Measurements from ENCODE around the gene CCDC191. TPM values are rescaled to one million over a fixed set of nuclear protein-coding genes. Genes with fewer than 3 reads are reported as not detected.
A peak's percentile ranks its signal among the peaks of the same experiment; 100 is the strongest.

CCDC191 gene
- total RNA-seq, 6 experiments from 2014 or later = 0.83 to 1.5 (median 1.2) TPM

DNA sequence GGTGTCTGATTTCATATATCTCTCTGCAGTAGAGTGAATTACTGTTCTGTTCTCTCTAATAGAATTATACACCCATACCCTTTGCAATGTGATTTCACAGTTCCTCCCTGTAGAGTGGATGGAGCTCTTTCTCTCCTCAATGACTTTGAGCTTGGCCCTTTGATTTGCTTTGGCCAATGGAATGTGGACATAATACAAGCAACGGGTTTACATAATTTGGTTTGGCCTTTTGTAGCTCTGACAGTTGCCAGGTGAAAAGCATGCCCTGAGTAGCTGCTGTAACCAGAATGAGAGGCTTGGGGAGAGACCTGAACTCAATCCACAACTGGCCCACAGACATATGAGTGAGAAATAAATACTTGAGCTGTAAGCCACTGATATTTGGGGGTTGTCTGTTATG, 76.4 kb downstream of the CCDC191 start:
- Mint-ChIP-seq H3K36me3 (ENCODE audit: low read depth) (peaks cover under 1% of the 10 kb centered on the region; the same call in 1 of the 2 replicates), H3K27ac (no peak overlapping the region), H3K4me3 (no peak overlapping the region), H3K27me3 (ENCODE audit: insufficient read depth) (no peaks in the 10 kb centered on the region), H3K4me1 (ENCODE audit: low read depth) (no peaks in the 10 kb centered on the region), H3K9me3 (peaks cover under 1% of the 10 kb centered on the region; the same call in 1 of the 2 replicates)
- TF ChIP-seq, protein P1, sequence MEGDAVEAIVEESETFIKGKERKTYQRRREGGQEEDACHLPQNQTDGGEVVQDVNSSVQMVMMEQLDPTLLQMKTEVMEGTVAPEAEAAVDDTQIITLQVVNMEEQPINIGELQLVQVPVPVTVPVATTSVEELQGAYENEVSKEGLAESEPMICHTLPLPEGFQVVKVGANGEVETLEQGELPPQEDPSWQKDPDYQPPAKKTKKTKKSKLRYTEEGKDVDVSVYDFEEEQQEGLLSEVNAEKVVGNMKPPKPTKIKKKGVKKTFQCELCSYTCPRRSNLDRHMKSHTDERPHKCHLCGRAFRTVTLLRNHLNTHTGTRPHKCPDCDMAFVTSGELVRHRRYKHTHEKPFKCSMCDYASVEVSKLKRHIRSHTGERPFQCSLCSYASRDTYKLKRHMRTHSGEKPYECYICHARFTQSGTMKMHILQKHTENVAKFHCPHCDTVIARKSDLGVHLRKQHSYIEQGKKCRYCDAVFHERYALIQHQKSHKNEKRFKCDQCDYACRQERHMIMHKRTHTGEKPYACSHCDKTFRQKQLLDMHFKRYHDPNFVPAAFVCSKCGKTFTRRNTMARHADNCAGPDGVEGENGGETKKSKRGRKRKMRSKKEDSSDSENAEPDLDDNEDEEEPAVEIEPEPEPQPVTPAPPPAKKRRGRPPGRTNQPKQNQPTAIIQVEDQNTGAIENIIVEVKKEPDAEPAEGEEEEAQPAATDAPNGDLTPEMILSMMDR (IDR thresholded peaks at IDR 0.05) = no peak
- DNase-seq = no peak

DNA sequence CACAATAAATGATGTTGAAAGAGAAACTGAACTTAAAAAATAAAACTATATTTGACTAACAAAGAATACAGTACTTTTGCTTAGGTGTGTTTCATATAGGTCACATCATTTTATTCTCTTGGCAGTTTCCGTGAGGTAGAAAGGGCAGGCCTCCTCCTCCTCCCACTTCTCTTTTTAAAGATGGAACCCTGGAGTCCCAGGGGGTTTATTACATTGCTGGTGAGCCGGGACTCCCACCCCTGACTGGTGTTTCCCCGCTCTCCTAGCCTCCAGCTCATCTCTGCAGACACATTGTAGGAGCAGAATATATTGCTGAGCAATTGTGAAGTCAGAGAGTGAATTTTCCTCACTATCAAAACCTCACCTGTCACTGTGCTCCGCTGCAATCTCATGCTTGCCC, 78.5 kb downstream of the CCDC191 start:
- H3K27me3 Mint-ChIP-seq (ENCODE audit: insufficient read depth) = no peaks in the 10 kb centered on the region
- no peak overlapping the region for H3K4me3 Mint-ChIP-seq
- peaks cover 12% of the 10 kb centered on the region for H3K36me3 Mint-ChIP-seq (ENCODE audit: low read depth)

DNA sequence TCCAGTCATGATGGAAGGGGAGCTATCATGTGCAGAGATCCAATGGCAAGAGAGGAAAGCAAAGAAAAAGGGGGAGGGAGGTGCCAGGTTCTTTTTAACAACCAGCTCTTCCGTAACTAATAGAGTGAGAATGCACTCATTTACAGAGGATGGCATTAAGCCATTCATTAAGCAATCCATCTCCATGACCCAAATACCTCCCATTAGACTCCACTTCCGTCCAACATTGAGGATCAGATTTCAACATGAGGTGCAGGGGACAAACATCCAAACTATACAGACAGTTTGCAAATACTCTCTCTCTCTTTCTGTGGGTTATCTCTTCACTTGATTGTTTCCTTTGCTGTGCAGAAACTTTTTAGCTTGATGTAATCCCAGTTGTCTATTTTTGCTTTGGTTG, 87.3 kb downstream of the CCDC191 start:
- peaks cover 5% of the 10 kb centered on the region for H3K36me3 Mint-ChIP-seq (ENCODE audit: low read depth)
- DNase-seq = peak; percentile 8
- TF ChIP-seq, protein P1 (IDR thresholded peaks at IDR 0.05) = no peak

More for the DNA sequence above, 78.5 kb downstream of the CCDC191 start:
- no peak for DNase-seq
- TF ChIP-seq, protein P1 (IDR thresholded peaks at IDR 0.05) = no peak
- Mint-ChIP-seq H3K9me3 (peaks cover 18% of the 10 kb centered on the region), H3K4me1 (ENCODE audit: low read depth) (no peaks in the 10 kb centered on the region), H3K27ac (no peak overlapping the region)

DNA sequence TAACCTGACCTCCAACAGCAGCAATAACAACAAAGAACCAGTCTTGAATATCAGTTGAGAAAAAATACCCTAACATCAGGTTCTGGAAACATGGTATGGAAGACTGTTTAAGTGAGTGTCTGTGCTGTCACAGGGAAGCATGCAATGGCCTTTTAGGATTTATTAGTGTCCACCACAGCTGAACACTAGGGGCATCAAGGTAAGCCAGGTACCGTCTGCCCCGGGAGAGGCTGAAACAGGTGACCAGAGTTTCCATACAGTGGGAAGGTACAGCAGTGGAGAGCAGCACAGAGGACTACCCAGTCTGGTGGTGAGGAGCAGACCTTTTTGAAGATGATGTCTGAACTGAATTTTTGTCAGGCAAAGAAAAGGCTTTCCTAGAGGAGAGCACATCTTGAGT, 90.2 kb downstream of the CCDC191 start:
- H3K27ac Mint-ChIP-seq = no peak overlapping the region

More for the DNA sequence above, 87.3 kb downstream of the CCDC191 start:
- Mint-ChIP-seq H3K27me3 (ENCODE audit: insufficient read depth) (no peaks in the 10 kb centered on the region), H3K4me3 (no peak overlapping the region), H3K9me3 (peaks cover 11% of the 10 kb centered on the region), H3K4me1 (ENCODE audit: low read depth) (peaks cover 9% of the 10 kb centered on the region), H3K27ac (no peak overlapping the region)

DNA sequence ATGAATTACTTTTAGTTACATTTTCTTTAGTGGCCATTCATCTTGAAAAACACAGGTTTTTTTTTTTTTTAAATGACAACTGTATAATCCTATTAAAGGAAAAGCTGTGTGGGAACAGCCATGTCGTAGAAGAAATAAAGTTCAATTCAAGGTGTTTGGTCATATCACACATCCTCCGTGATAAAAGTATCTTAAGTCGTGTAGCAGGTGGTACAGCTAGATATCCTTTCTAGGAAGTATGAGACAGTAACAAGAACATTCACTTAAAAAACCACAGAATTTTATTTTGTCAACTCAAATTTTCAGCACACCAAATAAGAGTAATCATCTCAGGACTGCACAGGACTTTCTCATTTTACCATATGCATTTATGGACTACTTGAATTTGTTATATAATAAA, 92.4 kb downstream of the CCDC191 start:
- H3K4me1 Mint-ChIP-seq (ENCODE audit: low read depth) = peaks cover 3% of the 10 kb centered on the region
- H3K27me3 Mint-ChIP-seq (ENCODE audit: insufficient read depth) = peaks cover 2% of the 10 kb centered on the region; the same call in 1 of the 2 replicates
- TF ChIP-seq, protein P1 (IDR thresholded peaks at IDR 0.05) = no peak
- peaks cover 9% of the 10 kb centered on the region for H3K36me3 Mint-ChIP-seq (ENCODE audit: low read depth)
- H3K9me3 Mint-ChIP-seq = no peaks in the 10 kb centered on the region
- H3K4me3 Mint-ChIP-seq = no peak overlapping the region
- no peak for DNase-seq
- H3K27ac Mint-ChIP-seq = no peak overlapping the region

More for the DNA sequence above, 90.2 kb downstream of the CCDC191 start:
- no peaks in the 10 kb centered on the region for H3K36me3 Mint-ChIP-seq (ENCODE audit: low read depth)
- no peaks in the 10 kb centered on the region for H3K27me3 Mint-ChIP-seq (ENCODE audit: insufficient read depth)
- no peak overlapping the region for H3K4me3 Mint-ChIP-seq
- H3K4me1 Mint-ChIP-seq (ENCODE audit: low read depth) = peaks cover 9% of the 10 kb centered on the region
- TF ChIP-seq, protein P1 (IDR thresholded peaks at IDR 0.05) = no peak
- H3K9me3 Mint-ChIP-seq = no peaks in the 10 kb centered on the region
- no peak for DNase-seq
